ENCODE results near the gene ANO3. TPM values are rescaled to one million over a fixed set of nuclear protein-coding genes. Genes with fewer than 3 reads are reported as not detected.

The ANO3 gene
- polyA plus RNA-seq, 1 experiment: 3.0 TPM

- Histone ChIP-seq H3K27me3 (ENCODE audit: control insufficient read depth, insufficient read depth, low read length) (no peaks in the 10 kb centered on the region), H3K36me3 (ENCODE audit: control insufficient read depth, insufficient read depth, low read length) (no peaks in the 10 kb centered on the region), H3K4me3 (ENCODE audit: low read depth, low read length) (no peak overlapping the region)
- no peak for DNase-seq (ENCODE audit: low read depth)
- no peak for TF ChIP-seq CTCF (IDR thresholded peaks at IDR 0.05; ENCODE audit: insufficient read depth, low read depth, low read length)
- CTCF ChIA-PET: interaction anchor here (0.8 to 1.7 kb wide), 2 partner anchors 14 to 27 kb away, joined by 4 read pairs; no protein-coding TSS in a partner anchor
- POLR2A ChIA-PET: no interaction called here
Observed at GRCh38 chr11:26323837-26324236, 8.1 kb upstream of the ANO3 start.

GRCh38 chr11:26324270-26324669 is 7.7 kb upstream of the ANO3 start:
- CTCF ChIA-PET: interaction anchor here (0.8 to 1.7 kb wide), 3 partner anchors 15 to 40 kb away, joined by 4 to 5 read pairs (median 4); no protein-coding TSS in a partner anchor
- no peak for DNase-seq (ENCODE audit: low read depth)
- Histone ChIP-seq H3K4me3 (ENCODE audit: low read depth, low read length) (no peak overlapping the region), H3K36me3 (ENCODE audit: control insufficient read depth, insufficient read depth, low read length) (no peaks in the 10 kb centered on the region), H3K27me3 (ENCODE audit: control insufficient read depth, insufficient read depth, low read length) (no peaks in the 10 kb centered on the region)
- POLR2A ChIA-PET: no interaction called here
- no peak for TF ChIP-seq CTCF (IDR thresholded peaks at IDR 0.05; ENCODE audit: insufficient read depth, low read depth, low read length)

GRCh38 chr11:26326793-26327400 is 5.0 kb upstream of the ANO3 start:
- Histone ChIP-seq H3K27me3 (ENCODE audit: control insufficient read depth, insufficient read depth, low read length) (no peaks in the 10 kb centered on the region; the same call in 1 of the 2 replicates), H3K36me3 (ENCODE audit: control insufficient read depth, insufficient read depth, low read length) (no peaks in the 10 kb centered on the region), H3K4me3 (ENCODE audit: low read depth, low read length) (no peak overlapping the region)
- no peak for DNase-seq (ENCODE audit: low read depth)
- TF ChIP-seq CTCF (IDR thresholded peaks at IDR 0.05; ENCODE audit: insufficient read depth, low read depth, low read length): no peak
- POLR2A ChIA-PET: no interaction called here
- CTCF ChIA-PET: no interaction called here

GRCh38 chr11:26329206-26329605 is 2.7 kb upstream of the ANO3 start:
- H3K4me3 ChIP-seq (ENCODE audit: low read depth, low read length): no peak overlapping the region
- CTCF ChIA-PET: no interaction called here
- H3K27me3 ChIP-seq (ENCODE audit: control insufficient read depth, insufficient read depth, low read length): no peaks in the 10 kb centered on the region; the same call in 1 of the 2 replicates
- H3K36me3 ChIP-seq (ENCODE audit: control insufficient read depth, insufficient read depth, low read length): no peaks in the 10 kb centered on the region
- DNase-seq (ENCODE audit: low read depth): no peak
- POLR2A ChIA-PET: no interaction called here
- TF ChIP-seq CTCF (IDR thresholded peaks at IDR 0.05; ENCODE audit: insufficient read depth, low read depth, low read length): no peak

- no peaks in the 10 kb centered on the region; the same call in 1 of the 2 replicates for H3K27me3 ChIP-seq (ENCODE audit: control insufficient read depth, insufficient read depth, low read length)
- no peaks in the 10 kb centered on the region for H3K36me3 ChIP-seq (ENCODE audit: control insufficient read depth, insufficient read depth, low read length)
- no peak for TF ChIP-seq CTCF (IDR thresholded peaks at IDR 0.05; ENCODE audit: insufficient read depth, low read depth, low read length)
- no peak for DNase-seq (ENCODE audit: low read depth)
- ChIA-PET POLR2A (no interaction called here), CTCF (no interaction called here)
- no peak overlapping the region for H3K4me3 ChIP-seq (ENCODE audit: low read depth, low read length)
Observed at GRCh38 chr11:26330262-26330661, 1.7 kb upstream of the ANO3 start.

All from BJ (cell line).